GM12864 (cell line): ENCODE results near the gene GNAS.
"Not testable (repeated sequence)": the region's sequence is repeated elsewhere in the genome, so short reads cannot be mapped to it uniquely, and the experiment has no call there.

ENCODE experiments used
- DNase-seq: peaks from one replicate; pipeline ENCODE4 v3.0.0-alpha.2; 2011; ENCODE audit warnings: low read depth
- H3K4me3 ChIP-seq: 2 replicates; pipeline ENCODE4 v1.5.1; 2011; ENCODE audit warnings: mild to moderate bottlenecking, low read depth, low read length, control low read depth
- TF ChIP-seq, protein P1 (sequence below): IDR thresholded peaks from 2 replicates; pipeline ENCODE4 v1.5.1; 2011; ENCODE audit warnings: low read depth, mild to moderate bottlenecking, moderate library complexity, low read length, control low read depth, inconsistent platforms; ENCODE audit errors: missing control alignments

Gene GNAS

DNA sequence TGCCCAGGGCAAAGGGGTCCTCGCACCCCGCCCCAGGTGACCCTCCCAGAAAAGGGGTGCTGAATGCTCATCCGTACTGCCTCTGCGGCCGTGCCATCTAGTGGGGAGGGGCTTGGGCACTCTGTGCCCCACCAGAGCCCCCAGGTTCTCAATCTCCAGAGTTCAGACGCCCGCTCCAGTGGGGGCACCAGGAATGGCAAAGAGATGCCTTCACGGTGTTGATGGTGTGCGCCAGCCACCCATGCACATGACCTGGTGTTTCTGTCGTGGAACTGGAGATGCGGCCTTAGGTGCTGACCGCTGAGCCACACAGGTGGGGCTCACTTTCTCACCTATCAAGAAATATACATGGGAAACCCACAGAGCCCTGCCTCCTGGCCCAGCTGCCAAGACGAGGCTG, 32.6 kb upstream of the GNAS start:
- H3K4me3 ChIP-seq = no peak overlapping the region
- TF ChIP-seq, protein P1, sequence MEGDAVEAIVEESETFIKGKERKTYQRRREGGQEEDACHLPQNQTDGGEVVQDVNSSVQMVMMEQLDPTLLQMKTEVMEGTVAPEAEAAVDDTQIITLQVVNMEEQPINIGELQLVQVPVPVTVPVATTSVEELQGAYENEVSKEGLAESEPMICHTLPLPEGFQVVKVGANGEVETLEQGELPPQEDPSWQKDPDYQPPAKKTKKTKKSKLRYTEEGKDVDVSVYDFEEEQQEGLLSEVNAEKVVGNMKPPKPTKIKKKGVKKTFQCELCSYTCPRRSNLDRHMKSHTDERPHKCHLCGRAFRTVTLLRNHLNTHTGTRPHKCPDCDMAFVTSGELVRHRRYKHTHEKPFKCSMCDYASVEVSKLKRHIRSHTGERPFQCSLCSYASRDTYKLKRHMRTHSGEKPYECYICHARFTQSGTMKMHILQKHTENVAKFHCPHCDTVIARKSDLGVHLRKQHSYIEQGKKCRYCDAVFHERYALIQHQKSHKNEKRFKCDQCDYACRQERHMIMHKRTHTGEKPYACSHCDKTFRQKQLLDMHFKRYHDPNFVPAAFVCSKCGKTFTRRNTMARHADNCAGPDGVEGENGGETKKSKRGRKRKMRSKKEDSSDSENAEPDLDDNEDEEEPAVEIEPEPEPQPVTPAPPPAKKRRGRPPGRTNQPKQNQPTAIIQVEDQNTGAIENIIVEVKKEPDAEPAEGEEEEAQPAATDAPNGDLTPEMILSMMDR = no peak
- no peak for DNase-seq

DNA sequence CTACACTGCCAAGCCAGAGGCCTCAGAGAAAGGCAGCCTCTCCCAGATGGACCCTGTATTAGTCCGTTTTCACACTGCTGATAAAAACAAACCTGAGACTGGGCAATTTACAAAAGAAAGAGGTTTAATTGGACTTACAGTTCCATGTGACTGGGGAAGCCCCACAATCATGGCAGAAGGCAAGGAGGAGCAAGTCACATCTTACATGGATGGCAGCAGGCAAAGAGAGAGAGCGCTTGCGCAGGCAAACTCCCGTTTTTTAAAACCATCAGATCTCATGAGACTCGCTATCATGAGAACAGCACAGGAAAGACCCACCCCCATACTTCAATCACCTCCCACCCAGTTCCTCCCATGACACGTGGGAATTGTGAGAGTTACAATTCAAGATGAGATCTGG, 32.0 kb upstream of the GNAS start:
- DNase-seq, H3K4me3 ChIP-seq: not testable (repeated sequence)

DNA sequence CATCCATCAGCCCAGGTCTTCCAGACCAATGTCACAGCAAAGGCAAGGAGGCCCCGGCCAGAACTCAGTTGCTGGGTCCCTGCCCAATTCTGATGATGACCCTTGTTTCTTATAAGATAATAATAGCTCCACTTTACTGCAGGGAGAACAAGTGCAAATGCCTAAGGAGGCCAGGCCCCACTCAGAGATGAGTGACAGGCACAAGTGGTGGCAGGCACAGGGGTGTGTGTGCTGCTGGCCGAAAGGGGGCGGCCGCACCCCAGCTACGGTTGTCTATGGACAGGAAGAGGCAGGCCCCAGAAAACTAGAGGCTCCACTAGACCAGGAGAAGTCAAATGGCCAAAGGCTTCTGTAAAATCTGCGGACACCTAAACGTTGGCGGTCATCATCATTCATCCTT, 30.4 kb upstream of the GNAS start:
- TF ChIP-seq, protein P1 = no peak
- H3K4me3 ChIP-seq = no peak overlapping the region
- DNase-seq = no peak

DNA sequence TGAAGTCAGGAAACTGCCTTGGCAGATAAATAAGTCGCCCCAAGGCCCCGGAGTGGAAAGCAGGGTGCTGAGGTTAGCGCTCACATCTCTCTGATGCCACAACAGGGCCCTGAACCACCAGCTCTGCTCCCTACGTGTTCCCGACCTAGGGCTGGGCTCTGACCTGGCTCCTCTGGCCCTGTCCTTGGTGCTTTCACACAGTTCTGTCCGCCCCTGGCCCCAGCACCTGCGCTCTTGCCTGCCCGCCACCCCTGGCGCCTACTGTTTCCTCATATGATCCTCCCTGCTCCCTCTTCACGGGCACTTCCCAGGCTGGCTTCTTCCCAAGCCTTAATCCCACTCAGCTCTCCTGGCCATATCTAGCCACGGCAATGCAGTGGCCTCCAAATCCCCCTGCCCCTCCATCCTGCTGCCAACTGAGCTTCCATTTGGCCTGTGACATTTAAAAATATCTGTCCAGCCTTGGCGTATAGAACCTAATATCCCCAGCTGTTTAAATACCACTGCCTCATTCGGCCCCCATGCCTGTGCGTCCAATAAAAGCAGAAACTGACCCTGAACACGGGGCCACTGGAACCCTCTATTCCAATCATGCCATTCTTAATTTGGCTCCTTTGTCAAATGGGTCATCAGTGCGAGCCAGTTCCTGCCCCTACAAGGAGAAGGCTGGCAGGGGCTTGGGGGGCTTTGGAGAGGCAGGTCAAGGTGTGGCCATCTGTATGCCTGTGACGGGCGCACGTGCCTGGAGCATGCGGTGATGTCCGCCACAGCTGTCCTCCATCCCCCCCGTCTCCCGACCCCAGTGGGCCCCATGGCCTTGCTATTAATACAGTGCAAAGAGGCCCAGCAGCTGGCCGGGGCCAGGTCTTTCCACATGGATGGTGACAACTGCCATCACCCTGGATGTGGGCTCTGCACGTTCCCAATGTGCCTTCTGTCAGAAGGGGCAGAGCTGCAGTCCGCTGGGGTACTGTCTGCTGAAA, 29.5 kb upstream of the GNAS start:
- TF ChIP-seq, protein P1 = no peak
- DNase-seq = no peak
- H3K4me3 ChIP-seq = no peak overlapping the region

DNA sequence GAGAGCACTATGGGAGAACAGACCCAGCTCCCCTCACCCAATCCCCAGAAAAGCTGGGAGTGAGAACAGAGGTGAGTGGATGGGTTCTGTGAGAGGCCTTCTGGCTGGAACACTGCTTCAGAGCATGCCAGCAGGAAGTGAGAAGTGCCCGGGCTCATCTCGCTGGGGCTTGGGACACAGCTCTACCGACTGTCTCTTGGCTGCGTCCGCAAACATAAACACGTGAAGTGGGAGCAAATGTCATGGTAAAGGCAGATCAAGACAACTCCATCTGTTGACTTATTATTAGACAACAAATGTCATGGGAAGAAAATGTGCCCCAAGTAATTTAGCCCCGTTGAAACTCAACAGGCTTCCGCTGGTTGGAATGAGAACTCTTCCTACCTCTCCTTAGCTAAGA, 27.7 kb upstream of the GNAS start:
- TF ChIP-seq, protein P1 = no peak
- no peak for DNase-seq
- no peak overlapping the region for H3K4me3 ChIP-seq

DNA sequence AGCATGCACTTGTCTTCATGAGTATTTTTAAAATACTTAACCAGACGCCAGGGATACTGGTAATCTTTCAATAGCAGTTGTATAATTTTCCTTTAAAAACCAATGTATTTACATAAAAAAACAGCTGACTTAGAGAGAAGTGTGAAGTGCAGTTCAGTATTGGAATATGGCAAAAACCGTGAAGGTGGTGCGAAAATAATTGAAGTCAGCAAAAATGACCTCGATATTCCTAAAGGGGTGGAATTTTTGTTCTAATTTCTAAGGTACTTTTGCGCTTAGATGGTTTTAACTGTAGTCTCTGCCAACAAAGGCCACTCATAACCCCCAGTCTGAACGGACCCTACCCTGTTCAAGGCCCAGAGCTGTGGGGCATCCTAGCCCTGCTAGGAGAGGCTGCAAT, 27.1 kb upstream of the GNAS start:
- TF ChIP-seq, protein P1 = no peak
- no peak for DNase-seq
- H3K4me3 ChIP-seq = no peak overlapping the region

DNA sequence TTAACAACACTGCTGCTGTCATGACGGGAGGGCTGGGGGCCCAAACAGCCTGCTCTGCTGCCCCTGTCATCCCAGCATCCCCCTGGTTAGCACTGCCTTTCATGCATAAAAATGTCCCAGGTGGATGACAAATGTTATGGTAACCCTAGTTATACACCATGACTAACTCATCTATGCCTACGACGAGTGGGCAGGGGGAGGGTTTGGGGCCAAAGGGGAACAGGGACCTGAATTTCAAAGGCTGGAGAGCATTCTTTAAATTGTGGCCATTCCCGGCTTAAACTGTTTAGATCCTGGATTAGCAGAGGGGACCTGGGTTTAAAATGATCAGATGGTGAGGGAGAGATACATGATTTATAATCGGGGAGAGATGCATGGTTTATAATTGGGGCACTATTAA, 26.2 kb upstream of the GNAS start:
- no peak for DNase-seq
- TF ChIP-seq, protein P1 = no peak
- H3K4me3 ChIP-seq = no peak overlapping the region
